CD4-positive, alpha-beta T cell treated with Interleukin-17A for 1 hour (primary cell): ENCODE results near the gene MKRN2OS.
A peak's percentile ranks its signal among the peaks of the same experiment; 100 is the strongest.
"Not testable (repeated sequence)": the region's sequence is repeated elsewhere in the genome, so short reads cannot be mapped to it uniquely, and the experiment has no call there.

Experiments used
- DNase-seq: peaks from one replicate; pipeline ENCODE4 v3.0.0-alpha.2; 2020

Gene MKRN2OS

DNA sequence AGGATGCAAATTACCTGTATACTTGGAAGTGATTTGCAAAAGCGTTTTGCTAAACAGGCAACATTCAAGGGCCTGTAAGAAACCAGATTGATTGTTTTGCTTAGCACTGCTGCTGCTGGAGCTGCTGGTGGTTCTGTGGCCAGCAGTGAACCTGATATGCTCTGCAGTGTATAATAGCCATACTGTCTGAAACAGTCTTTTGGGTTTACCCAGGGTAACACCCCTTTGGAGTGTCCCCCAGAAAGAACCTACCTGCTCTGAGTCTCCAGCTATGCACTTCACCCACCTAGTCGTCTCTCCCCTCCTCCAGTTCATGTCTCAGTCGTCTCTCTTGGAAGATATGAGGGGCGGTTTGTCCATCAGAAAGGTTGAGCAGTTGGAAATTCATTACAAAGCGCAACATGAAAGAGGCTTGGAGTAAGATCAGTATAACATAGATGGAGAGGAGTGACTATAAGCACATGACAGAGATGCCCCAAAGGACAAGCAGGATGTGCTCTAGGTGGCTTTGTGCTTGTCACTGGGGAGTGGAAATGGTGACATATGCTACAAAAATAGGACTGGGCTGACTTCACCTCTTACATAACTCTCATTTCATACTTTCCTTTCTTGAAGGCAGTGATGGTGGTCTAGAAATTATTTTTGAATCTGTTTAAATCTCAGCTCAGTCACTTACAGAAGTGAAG lies 15.3 kb upstream of the MKRN2OS start:
- no peak for DNase-seq

DNA sequence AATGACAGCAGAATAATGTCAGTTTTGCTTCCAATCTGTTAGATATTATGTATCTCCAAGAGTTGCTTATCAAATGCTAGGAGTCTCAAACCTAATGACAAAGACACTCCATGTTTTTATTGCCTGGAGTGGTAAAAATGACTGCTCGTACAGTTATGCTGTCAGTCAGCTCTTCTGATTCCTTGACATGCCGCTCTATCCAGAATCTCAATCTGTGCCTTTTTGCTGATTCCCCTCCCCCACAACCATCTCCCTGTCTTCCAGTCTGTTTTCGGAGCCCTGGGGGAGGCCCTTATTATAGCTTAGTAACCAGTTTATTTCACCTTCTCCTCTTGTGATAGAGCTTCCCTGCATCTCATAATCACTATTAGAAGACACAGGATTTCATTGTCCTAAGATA lies 14.2 kb upstream of the MKRN2OS start:
- no peak for DNase-seq

DNA sequence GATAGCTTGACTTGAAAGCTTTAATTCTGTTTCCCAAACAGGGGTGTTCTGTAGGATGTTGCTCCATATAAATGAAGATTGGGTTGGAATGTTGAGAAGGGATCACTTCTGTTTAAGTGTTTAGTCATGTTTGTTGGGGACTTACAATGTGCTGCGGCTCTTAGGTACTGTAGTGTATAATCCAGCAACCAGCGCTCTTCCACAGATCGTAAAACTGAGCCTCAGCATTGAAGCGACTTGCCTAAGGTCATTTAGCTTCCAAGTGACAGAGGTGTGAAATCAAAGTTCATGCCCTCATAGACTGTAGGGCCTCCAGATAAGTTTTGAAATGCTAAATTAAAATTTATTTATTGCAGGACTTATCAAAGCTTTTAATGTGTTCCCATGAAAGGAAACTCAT lies 13.4 kb upstream of the MKRN2OS start:
- DNase-seq: no peak

DNA sequence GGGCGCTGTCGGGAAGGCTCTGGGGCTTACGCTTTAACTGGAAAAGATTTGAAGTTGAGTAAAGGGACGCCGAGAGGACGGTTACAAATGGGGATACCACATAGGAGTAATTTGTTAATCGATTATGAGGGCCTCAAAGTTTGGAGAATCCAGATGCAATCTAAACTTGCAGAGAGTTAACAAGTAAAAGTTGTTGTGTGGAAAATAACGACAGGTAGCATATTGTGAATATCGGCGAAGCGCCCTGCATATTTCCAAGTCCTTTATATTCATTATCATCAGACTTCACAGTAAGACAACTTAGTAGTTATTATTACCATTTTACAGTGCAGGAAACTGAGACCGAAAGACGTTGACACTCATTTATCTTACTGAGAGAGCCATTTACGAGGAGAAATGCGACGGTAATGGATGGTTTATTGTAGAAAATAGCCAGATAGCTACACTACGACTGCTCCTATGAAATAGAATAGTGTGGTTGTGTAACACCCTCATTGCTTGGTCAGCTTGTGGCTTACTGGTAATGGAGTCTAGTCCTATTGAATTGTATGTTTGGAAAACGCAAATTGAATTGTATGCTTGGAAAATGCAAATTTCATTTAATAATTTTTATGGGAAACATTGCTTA lies 12.3 kb upstream of the MKRN2OS start:
- no peak for DNase-seq

DNA sequence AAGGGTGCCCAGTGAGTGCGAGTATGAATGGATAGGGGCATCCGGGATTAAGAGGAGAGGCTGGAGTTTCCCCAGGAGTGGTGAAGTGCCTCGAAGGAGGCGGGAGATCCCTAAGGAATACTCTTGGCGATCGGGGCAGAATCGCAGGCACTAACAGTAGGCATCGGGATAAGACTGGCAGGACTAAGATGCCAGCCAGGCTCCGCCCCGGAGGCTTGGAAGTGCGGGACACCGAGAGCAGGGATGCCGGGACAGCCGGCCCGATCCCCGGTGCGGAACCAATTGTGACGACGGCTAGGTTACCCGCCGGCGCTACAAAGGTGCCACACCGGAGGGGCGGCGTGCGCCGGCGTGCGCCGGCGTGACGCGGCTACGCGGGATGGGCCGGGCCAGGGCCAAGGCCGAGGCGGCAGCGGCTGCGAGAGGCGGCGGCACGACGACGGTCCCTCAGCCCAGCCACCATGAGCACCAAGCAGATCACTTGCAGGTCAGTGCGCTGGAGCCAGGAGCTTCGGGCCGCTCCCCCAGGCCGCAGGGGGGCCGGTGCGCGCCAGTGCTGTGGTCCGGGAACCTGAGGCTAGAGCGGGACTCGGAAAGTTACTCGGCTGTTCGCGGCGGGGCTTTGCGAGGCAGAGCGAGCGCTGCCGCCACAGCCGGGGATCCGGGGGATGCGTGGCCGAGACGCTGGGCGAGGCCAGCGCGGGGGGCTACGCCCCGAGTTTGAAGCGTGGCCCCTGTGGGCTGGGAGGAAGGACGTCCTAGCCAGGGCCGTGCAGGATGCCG lies 11.6 kb upstream of the MKRN2OS start, which contains the start of gene MKRN2:
Gene MKRN2 (plus strand): TSS at position 398 of the 783 bp plus-strand sequence. CDS start 64 bp downstream, at position 462.
- peak; percentile 86 for DNase-seq

DNA sequence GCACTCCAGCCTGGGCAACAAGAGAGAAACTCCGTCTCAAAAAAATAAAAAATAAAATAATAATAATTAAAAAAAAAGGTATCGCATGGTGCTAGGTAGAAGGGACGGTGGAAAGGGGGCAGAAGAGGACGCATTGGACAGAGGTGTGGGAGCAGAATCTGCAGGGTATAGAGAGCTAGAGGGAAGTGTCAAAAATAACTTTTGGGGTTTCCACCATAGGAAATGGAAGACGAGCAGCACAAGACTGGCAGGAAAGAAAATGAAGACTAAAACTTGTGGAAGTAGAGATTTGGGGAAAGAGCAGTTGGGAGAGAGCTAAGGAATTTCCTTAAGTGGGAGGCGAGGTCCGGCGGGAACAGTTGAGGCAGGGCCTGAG lies 11.0 kb upstream of the MKRN2OS start:
- peak; percentile 22 for DNase-seq

DNA sequence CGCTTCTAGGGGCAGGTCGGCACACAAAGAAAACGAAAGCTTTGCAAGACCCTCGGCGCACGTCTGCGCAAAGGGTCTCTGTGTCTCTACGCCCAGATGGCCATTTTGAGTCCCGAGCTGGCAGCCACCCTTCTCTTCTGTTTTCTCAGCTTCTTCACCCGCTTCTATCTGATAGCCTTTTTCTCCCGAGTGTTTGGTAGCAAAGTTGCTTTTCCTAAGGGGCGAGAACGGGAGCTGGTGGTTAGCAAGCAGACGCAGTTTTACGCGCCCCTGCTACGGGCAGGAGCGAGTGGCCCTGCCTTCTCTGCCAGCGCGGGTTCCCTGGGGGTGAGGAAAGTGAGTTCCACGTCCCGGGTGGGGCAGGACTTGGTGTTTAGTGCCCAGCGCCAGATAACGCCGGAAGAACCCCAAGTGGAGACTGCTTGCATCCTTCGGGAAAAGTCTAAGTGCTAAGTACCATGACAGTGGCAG lies 8.7 kb upstream of the MKRN2OS start:
- DNase-seq: peak; percentile 11

DNA sequence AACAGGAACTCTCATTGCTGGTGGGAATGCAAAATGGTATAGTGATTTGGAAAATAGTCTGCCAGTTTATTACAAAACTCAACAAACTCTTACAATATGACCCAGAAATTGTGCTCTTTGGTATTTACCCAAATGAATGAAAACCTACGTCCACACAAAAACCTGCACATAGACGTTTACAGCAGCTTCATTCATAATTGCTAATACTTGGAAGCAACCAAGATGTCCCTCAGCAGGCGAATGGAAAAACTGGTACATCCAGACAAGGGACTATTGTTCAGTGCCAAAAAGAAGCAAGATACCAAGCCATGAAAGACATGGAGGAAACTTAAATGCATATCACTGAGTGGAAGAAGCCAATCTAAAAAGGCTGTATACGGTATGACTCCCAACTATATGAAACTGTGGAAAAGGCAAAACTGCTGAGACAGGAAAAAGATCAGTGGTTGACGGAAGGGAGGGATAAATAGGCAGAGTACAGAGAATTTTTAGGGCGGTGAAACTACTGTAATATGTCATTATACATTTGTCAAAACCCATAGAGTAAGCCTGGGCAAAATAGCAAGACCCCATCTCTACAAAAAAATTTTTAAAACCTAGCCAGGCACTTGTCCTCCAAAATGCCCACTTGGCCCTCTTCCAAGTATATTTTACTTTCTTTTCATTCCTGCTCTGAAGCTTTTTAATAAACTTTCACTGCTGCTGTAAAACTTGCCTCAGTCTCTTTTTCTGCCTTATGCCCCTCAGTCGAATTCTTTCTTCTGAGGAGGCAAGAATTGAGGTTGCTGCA lies 4.9 kb upstream of the MKRN2OS start:
- no peak for DNase-seq

DNA sequence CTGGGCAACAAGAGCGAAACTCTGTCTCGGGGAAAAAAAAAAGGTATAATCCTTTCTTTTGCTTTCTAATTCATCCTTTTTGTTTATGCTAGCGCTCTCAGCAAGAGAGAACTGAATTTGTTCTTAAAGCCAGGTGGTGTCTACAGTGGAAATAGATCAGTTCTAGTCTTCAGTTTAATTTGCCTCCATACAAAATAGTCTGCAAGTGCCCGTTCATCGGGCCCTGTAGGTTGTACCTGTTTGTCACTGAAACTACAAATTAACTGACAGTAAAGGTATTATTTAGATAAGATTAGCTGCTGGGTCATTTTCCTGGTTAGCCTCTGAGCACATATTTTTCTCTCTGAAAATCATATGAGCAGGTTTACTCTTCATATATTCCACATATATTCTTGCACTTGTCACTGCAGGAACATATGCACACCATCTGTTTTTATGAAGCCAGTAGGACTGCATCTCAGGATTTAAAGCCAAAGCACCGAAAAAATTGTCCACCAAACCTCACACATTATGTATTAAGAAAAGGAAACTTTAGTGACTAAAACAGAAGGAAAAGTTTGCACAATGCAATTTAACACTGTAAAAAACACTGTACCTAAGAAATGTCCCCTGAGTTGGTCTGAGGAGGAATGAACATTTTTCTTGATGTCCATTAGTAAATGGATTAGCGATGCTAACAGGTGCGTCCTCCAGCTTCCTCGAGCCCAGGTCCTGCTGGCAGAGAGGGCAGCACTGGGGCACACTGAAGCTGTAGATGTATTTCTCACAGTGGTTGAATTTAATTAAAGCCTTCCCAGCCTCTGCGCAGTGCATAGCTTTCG lies 437 bp downstream of the MKRN2OS start:
- no peak for DNase-seq

DNA sequence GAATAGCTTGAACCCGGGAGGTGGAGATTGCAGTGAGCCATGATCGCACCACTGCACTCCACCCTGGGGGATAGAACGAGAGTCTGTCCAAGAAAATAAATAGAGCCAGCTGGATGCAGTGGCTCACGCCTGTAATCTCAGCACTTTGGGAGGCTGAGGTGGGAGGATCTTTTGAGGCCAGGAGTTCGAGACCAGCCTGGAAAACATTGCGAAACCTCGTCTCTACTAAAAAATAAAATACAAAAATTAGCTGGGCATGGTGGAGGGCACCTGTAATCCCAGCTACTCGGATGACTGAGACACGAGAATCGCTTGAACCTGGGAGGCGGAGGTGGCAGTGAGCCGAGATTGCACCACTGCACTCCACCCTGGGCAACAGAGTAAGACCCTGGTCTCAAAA lies 1.8 kb downstream of the MKRN2OS start:
- DNase-seq: not testable (repeated sequence)

DNA sequence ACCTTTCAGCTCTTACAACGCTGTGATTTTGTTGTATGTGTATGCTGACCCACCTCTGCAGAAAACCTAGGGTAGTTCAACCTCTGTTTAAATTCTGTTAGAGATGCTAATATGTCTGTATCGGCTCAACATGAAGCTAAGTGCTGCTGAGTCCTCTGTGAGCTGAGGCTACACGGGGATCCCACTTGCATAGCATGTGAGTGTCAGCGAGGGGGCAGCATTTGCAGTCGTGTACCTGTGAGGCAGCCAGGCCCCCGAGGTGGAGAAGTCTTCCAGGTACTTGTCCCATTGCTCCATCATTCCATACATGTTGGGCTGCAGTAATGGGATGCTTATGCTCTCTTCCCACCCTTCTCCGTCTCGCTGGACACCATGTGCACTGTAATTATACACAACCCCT lies 3.7 kb downstream of the MKRN2OS start:
- DNase-seq: no peak

DNA sequence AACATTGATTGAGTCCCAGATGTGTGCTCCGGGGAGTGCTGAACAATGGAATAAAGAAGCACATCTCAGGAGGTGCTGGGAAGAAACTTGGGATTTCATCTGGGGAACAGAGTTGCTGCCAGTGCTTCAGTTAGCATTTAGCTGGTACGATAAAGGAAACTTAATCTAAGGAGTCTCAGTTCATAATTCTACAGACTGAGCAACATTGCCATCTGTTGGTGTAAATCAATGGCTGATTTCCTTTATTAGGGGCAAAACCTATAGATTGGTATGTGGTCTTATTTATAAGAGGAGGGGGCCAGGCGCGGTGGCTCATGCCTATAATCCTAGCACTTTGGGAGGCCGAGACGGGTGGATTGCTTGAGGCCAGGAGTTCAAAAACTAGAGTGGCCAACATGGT lies 8.9 kb downstream of the MKRN2OS start:
- DNase-seq: no peak

DNA sequence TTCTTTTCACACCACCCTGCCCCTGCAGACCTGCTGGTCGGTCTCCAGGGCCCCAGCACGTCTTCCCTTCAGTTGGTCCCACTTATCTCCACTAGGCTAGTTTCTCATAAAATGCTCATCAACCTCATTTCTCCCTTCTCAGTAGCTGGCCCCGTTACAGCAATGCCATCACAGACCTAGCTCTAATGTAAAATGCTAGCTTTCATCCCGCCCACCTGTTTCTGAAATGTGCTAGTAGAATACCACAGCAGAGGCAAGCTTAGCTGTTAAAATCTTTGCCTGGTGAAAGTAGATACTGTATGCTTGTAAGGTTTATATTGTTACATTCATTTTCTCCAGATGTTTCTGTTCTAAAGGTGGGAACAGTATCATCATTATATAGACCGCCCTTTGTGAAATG lies 13.1 kb downstream of the MKRN2OS start:
- no peak for DNase-seq

DNA sequence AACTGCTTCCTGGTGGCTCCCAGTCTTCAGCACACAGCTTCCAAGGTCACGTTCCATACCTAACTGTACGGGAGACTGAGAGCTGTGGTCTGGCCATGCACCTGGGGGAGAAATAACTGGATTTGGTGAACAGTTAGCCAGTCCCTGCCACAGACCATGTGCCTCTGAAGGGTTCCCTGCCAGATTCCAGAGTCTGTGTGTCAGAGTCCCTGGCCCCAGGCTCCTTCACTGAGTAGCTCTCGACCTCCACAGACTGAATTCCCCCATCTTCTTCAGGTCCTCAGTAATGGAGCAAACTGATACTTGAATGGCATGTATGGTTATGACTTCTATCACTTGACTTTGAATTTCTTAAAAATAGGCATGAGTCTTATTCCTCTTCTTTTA lies 17.5 kb downstream of the MKRN2OS start:
- no peak for DNase-seq

DNA sequence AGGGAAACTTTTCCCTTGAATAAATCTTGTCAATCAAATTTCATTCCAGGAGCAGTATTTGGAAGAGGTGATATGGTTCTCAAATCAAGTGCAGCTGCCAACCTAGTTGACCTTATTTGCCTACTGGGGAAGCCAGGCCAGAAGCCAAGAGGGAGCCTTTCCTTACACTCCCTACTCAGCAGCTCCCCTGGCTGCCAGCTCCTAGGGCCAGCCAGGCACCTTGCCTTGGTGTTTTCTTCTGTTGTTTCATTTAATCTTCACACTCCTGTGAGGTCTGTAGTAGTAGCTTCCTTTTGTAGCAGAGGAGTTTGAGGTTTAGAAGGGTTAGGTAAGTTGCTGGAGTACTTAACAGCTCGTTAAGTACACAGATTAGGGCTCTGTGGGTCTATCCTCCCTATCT lies 22.6 kb downstream of the MKRN2OS start:
- DNase-seq: no peak

DNA sequence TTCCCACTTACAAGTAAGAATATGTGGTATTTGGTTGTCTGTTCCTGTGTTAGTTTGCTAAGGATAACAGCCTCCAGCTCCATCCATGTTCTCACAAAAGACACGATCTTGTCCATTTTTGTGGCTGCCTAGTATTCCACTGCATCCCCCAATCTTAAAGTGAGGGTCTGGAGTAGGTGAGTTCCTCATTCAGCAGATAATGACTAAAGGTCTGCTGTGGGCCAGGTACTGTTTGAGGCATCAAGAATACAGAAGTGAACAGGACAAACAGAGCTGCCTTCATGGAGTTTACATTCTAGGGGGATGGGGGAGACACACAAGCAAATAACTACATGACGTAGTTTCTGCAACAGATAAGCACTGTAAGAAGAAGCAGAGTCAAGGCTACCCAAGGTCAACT lies 24.3 kb downstream of the MKRN2OS start:
- no peak for DNase-seq

DNA sequence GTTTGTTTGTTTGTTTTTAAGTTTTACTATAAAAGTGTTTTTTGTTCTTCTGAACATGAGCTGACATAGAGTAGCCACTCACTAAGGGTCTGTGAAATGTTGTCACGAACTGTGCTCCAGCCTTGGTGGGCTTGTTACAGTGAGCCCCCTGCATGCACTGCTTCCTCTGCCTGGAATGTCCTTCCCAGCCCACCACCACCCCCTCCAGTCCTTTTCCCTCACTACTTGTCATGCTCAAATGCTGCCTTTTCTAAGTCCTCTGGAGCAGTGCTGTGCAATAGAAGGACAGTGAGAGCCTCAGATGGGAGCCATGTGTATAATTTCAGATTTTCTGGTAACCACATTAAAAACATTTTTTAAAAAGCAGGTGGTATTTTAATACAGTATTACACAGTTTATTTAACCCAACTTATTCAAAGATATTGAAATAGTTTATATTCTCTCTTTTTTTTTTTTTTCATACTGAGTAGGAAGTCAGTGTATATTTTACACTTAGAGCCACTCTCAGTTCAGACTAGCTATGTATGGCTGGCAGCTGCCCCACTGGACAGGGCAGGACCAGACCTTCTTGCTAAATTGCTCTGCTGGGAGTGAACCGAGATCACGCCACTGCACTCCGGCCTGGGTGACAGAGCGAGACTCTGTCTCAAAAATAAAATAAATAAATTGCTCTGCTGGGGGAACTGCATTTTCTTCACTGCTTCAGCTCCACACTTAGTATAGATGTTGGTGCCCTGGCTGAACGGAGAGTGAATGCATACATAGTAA lies 26.9 kb downstream of the MKRN2OS start:
- no peak for DNase-seq

DNA sequence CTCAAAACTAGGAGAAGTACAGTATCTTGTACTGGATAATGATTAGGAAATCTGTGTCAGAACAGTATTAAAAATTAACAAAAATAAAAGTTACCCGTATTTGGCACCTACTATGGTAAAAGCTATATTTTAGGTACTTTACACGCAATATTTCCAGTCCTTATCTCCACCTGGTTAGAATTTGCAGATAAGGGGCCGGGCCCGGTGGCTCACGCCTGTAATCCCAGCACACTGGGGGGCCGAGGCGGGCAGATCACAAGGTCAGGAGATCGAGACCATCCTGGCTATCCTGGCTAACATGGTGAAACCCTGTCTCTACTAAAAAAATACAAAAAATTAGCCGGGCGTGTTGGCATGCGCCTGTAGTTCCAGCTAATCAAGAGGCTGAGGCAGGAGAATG lies 28.4 kb downstream of the MKRN2OS start:
- DNase-seq: no peak

DNA sequence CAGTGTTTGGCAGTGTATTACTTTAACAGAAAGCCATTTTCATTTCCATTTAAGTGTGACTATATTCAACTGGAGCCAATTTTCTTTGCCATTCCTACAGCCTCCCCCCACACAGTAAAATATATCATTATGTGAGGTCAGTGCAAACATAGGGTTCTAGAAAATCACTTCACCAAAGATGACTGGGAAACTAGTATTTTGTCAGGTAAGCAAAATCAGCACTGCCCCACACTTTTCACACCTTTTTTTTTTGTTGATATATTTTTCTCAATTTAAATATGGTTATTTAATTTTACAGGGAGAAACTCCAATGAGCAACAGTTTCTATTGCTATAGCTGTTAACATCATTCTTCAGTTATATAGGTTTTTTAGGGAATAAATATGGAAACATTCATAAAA lies 29.7 kb downstream of the MKRN2OS start:
- no peak for DNase-seq

DNA sequence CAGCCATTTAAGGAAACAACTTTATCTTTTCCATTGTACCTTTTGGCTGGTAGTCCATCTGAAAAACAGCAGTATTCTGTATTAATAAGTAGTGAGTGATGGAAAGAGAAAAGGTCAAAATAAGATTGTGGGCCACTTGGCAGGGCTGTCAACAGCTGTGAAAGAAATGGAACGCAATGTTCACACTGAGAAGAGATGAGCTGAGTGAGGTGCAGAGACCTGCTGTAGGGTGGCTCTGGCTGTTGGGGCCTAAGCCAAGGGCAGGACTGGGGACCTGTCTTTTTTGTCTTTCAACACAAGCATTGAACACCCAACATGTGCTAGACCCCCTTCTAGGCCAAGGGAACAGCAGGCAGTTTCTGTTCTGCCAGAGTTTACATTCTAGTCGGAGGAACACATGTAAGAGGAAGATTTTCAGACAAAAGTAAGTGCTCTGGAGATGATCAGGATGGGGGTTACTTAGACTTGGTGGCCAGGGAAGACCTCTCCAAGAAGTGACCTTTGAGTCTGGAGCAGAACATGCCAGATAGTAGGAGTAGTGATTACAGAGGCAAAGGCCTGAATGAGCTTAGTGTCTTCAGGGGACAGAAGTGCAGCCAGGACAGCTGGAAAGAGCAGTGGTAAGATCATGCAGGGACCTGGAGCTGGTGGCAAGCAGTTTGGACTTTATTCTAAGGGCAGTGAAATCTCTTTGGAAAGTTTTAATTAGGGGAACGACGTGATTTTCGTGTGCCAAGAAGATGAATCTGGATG lies 31.4 kb downstream of the MKRN2OS start:
- no peak for DNase-seq
